Measurements from ENCODE around the gene TMEM229B. TPM values are rescaled to one million over a fixed set of nuclear protein-coding genes. Genes with fewer than 3 reads are reported as not detected.

TMEM229B gene
- total RNA-seq, 1 donor from 2014 or later = 1.4 TPM

- H3K27me3 ChIP-seq (ENCODE audit: low read depth) = no peaks in the 10 kb centered on the region
- no peaks in the 10 kb centered on the region for H3K36me3 ChIP-seq
- no peak overlapping the region for H3K27ac ChIP-seq (replicated peaks)
- intact Hi-C loops (cut with micrococcal nuclease) = no loop called here
- no peak overlapping the region for H3K4me3 ChIP-seq
- DNase-seq = no peak
- H3K4me1 ChIP-seq = peaks cover 39% of the 10 kb centered on the region
- TF ChIP-seq, protein P1, sequence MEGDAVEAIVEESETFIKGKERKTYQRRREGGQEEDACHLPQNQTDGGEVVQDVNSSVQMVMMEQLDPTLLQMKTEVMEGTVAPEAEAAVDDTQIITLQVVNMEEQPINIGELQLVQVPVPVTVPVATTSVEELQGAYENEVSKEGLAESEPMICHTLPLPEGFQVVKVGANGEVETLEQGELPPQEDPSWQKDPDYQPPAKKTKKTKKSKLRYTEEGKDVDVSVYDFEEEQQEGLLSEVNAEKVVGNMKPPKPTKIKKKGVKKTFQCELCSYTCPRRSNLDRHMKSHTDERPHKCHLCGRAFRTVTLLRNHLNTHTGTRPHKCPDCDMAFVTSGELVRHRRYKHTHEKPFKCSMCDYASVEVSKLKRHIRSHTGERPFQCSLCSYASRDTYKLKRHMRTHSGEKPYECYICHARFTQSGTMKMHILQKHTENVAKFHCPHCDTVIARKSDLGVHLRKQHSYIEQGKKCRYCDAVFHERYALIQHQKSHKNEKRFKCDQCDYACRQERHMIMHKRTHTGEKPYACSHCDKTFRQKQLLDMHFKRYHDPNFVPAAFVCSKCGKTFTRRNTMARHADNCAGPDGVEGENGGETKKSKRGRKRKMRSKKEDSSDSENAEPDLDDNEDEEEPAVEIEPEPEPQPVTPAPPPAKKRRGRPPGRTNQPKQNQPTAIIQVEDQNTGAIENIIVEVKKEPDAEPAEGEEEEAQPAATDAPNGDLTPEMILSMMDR (IDR thresholded peaks at IDR 0.05; ENCODE audit: borderline replicate concordance) = no peak
- H3K9me3 ChIP-seq (replicated peaks) = no peaks in the 10 kb centered on the region
Observed at GRCh38 chr14:67461996-67462395, 26.5 kb downstream of the TMEM229B start.

DNA sequence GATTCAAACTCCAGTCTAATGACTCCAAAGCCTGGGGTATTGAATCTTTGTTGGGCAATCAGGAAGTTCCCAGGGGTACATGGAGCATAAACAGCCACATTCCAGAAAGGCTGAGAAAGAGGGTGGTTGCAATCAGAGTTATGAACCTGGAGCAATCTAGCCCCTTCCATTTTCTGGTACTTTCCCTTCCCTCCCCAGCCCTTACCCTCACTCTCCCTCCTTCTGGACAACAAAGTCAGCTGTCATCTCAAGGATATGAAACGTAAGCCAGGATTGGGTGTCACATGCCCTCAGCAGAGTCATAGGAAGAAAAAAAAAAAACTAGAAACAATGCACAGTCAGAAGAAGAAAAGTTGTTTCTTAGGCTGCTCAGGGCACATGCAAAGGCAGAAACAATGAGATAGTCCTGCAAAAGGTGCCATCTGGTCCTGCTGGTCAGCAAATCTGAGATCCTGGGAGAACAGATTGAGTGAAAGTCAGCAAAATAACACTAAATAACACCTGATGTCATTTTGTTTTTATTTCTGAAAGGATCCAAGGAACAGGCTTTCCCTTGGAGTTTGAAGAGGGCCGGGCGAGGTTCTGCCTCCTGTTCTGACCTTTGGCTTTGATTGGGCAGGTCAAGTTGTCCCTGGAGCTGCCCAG, 27.1 kb downstream of the TMEM229B start:
- Histone ChIP-seq H3K27me3 (ENCODE audit: low read depth) (peaks cover 4% of the 10 kb centered on the region), H3K4me3 (no peak overlapping the region), H3K9me3 (replicated peaks) (no peaks in the 10 kb centered on the region), H3K36me3 (no peaks in the 10 kb centered on the region), H3K4me1 (peaks cover 39% of the 10 kb centered on the region), H3K27ac (replicated peaks) (no peak overlapping the region)
- intact Hi-C loops (cut with micrococcal nuclease) = no loop called here
- TF ChIP-seq, protein P1 (IDR thresholded peaks at IDR 0.05; ENCODE audit: borderline replicate concordance) = no peak
- DNase-seq = no peak

DNA sequence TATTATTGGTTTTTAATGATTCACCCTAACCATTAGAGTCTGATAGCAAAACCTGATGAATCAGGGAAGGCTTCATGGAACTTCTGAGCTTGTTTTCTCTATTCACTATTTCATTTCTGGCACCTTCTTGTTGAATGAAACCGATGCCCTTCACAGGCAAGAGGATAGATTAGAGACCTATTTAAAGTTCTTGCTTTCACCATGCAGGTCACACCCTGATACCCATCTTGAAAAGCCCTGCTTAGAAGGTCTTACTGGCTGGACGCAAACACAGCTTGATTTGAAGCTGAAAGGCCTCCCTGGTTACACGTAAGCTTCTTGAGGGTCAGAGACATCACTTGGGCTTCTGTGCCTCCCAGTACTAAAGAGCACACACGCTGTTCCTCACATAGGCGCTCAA, 29.2 kb downstream of the TMEM229B start:
- Histone ChIP-seq H3K27me3 (ENCODE audit: low read depth) (peaks cover 4% of the 10 kb centered on the region), H3K27ac (replicated peaks) (peak overlapping the region; percentile 42), H3K9me3 (replicated peaks) (no peaks in the 10 kb centered on the region), H3K4me3 (no peak overlapping the region), H3K4me1 (peaks cover 39% of the 10 kb centered on the region), H3K36me3 (no peaks in the 10 kb centered on the region)
- intact Hi-C loops (cut with micrococcal nuclease) = no loop called here
- no peak for DNase-seq
- TF ChIP-seq, protein P1 (IDR thresholded peaks at IDR 0.05; ENCODE audit: borderline replicate concordance) = no peak

DNA sequence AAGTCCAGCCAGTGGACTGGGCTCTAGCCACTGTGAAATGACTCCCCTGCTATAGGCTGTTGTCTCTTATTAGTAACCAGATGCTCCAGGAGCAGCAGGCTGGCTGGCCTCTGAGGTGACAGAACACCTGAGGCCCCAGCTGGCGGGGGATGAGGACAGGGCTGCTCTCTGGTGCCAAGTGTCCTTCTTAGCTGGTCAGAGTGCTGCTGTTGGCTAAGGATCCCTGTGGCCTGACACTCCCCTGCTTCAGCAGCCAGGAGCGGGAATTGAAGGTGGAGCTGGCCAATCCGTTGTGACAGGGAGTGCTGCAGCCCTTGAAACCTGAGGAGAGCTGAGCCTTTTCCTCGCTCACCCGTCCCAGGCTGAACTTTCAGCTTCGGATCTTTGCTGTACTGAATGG, 30.7 kb downstream of the TMEM229B start:
- Histone ChIP-seq H3K27me3 (ENCODE audit: low read depth) (peaks cover 4% of the 10 kb centered on the region), H3K9me3 (replicated peaks) (no peaks in the 10 kb centered on the region), H3K4me3 (no peak overlapping the region), H3K4me1 (peaks cover 54% of the 10 kb centered on the region), H3K27ac (replicated peaks) (peak overlapping the region; percentile 60), H3K36me3 (no peaks in the 10 kb centered on the region)
- intact Hi-C loops (cut with micrococcal nuclease) = no loop called here
- TF ChIP-seq, protein P1 (IDR thresholded peaks at IDR 0.05; ENCODE audit: borderline replicate concordance) = no peak
- peak; percentile 30 for DNase-seq

DNA sequence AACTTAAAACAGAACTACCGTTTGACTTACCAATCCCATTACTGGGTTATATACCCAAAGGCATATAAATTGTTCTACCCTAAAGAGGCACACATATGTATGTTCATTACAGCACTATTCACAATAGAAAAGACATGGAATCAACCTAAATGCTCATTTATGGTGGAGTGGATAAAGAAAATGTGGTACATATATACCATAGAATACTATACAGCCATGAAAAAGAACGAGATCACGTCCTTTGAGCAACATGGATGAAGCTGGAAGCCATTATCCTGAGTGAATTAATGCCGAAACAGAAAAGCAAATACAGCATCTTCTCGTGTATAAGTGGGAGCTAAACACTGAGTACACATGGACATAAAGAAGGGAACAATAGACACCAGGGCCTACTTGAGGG, 31.8 kb downstream of the TMEM229B start:
- TF ChIP-seq, protein P1 (IDR thresholded peaks at IDR 0.05; ENCODE audit: borderline replicate concordance) = no peak
- H3K4me3 ChIP-seq = no peak overlapping the region
- H3K9me3 ChIP-seq (replicated peaks) = no peaks in the 10 kb centered on the region
- intact Hi-C loops (cut with micrococcal nuclease) = no loop called here
- no peak for DNase-seq
- H3K36me3 ChIP-seq = no peaks in the 10 kb centered on the region
- peaks cover 52% of the 10 kb centered on the region for H3K4me1 ChIP-seq
- peaks cover 4% of the 10 kb centered on the region for H3K27me3 ChIP-seq (ENCODE audit: low read depth)
- no peak overlapping the region for H3K27ac ChIP-seq (replicated peaks)

Measured in left ventricle myocardium inferior (tissue), 1 donor.